Left lung (tissue), 10 donors: ENCODE data around the gene EXOSC9. TPM values are rescaled to one million over a fixed set of nuclear protein-coding genes. Genes with fewer than 3 reads are reported as not detected.

Source experiments
- ATAC-seq: fragments of 200-7000 bp; cut with Tn5 transposase; one replicate; pipeline ENCODE4 v1.9.1; 2020; ENCODE audit warnings: moderate library complexity
- DNase-seq, 4 donors: peaks; one replicate each; pipeline ENCODE4 v3.0.0-alpha.2; 2013 to 2020
- H3K27ac ChIP-seq, 2 donors: fragments of 200-600 bp; sonication (generic) in 1 of 2; one replicate each; pipeline versions ENCODE4 v1.5.0 to v1.8.0; 2020 to 2021
- H3K27me3 ChIP-seq, 2 donors: fragments of 200-600 bp; sonication (generic) in 1 of 2; one replicate each; pipeline versions ENCODE4 v1.5.0 to v1.8.0; 2020 to 2021
- H3K36me3 ChIP-seq, 2 donors: fragments of 200-600 bp; sonication (generic) in 1 of 2; one replicate each; pipeline versions ENCODE4 v1.5.0 to v1.8.0; 2020 to 2021
- H3K4me1 ChIP-seq, 2 donors: fragments of 200-600 bp; one replicate each; pipeline ENCODE4 v1.8.0; 2021
- H3K4me3 ChIP-seq, 2 donors: fragments of 200-600 bp; sonication (generic) in 1 of 2; one replicate each; pipeline versions ENCODE4 v1.5.0 to v1.8.0; 2020 to 2021; ENCODE audit warnings: mild to moderate bottlenecking in 1 of 2
- H3K9me3 ChIP-seq, 2 donors: fragments of 200-600 bp; sonication (generic) in 1 of 2; one replicate each; pipeline versions ENCODE4 v1.5.0 to v1.8.0; 2020 to 2021
- intact Hi-C, 2 donors: fragments of 100-400 bp; cut with DNase I; formaldehyde crosslinking; loops; one replicate each; pipeline versions ENCODE4 v1.11.2 to v1.14.2; 2022
- polyA plus RNA-seq, 6 donors: library from polyadenylated mRNA; unstranded; fragments of 120-200 nt; gene quantifications; one replicate each; pipeline ENCODE4 v1.2.1, GENCODE V29; 2013; ENCODE audit not compliant: insufficient read length in 6 of 6
- total RNA-seq, 2 donors: library from RNA; stranded (reverse); fragmentation: NEBNext Ultra II Directional; extraction: Animal tissue kit (Norgen Biotek cat#: 25700); gene quantifications; one replicate each; pipeline ENCODE4 v1.2.1, GENCODE V29; 2021
- TF ChIP-seq, protein P1 (sequence below), 2 donors: fragments of 200-600 bp; sonication (generic) in 1 of 2; IDR thresholded peaks; one replicate each; pipeline versions ENCODE4 v1.5.0 to v1.8.0; 2021; ENCODE audit warnings: antibody characterized with exemption in 2 of 2
- donor health status: DM: no; HTN: yes; CAD: no.
- donor health status: DM: no; HTN: no; CAD: no.

EXOSC9 gene
- total and polyA plus RNA-seq, 8 donors: 13.5 to 63.9 (median 57.2) TPM

- Histone ChIP-seq H3K4me1 (no peaks in the 10 kb centered on the region), H3K36me3 (no peaks in the 10 kb centered on the region), H3K27me3 (peaks cover 0 to 8% of the 10 kb centered on the region in 2 donors), H3K4me3 (no peak overlapping the region), H3K9me3 (no peaks in the 10 kb centered on the region), H3K27ac (no peak overlapping the region)
- DNase-seq: peak in 1 of 4 donors; percentile 48
- TF ChIP-seq, protein P1, sequence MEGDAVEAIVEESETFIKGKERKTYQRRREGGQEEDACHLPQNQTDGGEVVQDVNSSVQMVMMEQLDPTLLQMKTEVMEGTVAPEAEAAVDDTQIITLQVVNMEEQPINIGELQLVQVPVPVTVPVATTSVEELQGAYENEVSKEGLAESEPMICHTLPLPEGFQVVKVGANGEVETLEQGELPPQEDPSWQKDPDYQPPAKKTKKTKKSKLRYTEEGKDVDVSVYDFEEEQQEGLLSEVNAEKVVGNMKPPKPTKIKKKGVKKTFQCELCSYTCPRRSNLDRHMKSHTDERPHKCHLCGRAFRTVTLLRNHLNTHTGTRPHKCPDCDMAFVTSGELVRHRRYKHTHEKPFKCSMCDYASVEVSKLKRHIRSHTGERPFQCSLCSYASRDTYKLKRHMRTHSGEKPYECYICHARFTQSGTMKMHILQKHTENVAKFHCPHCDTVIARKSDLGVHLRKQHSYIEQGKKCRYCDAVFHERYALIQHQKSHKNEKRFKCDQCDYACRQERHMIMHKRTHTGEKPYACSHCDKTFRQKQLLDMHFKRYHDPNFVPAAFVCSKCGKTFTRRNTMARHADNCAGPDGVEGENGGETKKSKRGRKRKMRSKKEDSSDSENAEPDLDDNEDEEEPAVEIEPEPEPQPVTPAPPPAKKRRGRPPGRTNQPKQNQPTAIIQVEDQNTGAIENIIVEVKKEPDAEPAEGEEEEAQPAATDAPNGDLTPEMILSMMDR (IDR thresholded peaks at IDR 0.05): no peak
- intact Hi-C loops: no loop called here
- ATAC-seq: no peak
Observed at GRCh38 chr4:121778991-121779628, 22.0 kb upstream of the EXOSC9 start.

DNA sequence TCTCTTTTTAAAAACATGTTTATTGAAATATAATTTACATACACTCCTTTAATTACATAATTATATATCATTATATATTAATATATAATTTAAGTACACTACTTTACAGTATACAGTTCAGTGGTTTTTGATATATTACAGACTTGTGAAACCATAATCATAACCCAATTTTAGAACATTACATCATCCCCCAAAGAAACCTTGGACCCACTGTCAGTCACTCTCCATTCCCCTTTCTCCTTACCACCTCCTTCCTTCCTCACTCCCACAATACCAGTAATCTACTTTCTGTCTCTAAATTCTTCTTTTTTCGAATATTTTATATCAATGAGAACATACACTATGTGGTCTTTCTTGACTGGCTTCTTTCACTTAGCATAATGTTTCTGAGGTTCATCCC lies 17.9 kb upstream of the EXOSC9 start:
- H3K36me3 ChIP-seq: no peaks in the 10 kb centered on the region
- no peak for ATAC-seq
- TF ChIP-seq, protein P1 (IDR thresholded peaks at IDR 0.05): no peak
- no peak for DNase-seq
- peaks cover 0 to 4% of the 10 kb centered on the region in 2 donors for H3K9me3 ChIP-seq
- intact Hi-C loops: no loop called here
- peaks cover 0 to 8% of the 10 kb centered on the region in 2 donors for H3K27me3 ChIP-seq
- no peak overlapping the region for H3K27ac ChIP-seq
- no peaks in the 10 kb centered on the region for H3K4me1 ChIP-seq
- no peak overlapping the region for H3K4me3 ChIP-seq

GRCh38 chr4:121784401-121784800 lies 16.7 kb upstream of the EXOSC9 start:
- Histone ChIP-seq H3K4me1 (no peaks in the 10 kb centered on the region), H3K9me3 (peaks cover 0 to 4% of the 10 kb centered on the region in 2 donors), H3K27me3 (peaks cover 0 to 2% of the 10 kb centered on the region in 2 donors), H3K36me3 (no peaks in the 10 kb centered on the region), H3K4me3 (no peak overlapping the region), H3K27ac (no peak overlapping the region)
- TF ChIP-seq, protein P1 (IDR thresholded peaks at IDR 0.05): no peak
- intact Hi-C loops: no loop called here
- DNase-seq (no peak), ATAC-seq (no peak)

GRCh38 chr4:121784975-121785374 lies 16.1 kb upstream of the EXOSC9 start:
- TF ChIP-seq, protein P1 (IDR thresholded peaks at IDR 0.05): no peak
- intact Hi-C loops: no loop called here
- Histone ChIP-seq H3K27me3 (no peaks in the 10 kb centered on the region), H3K4me3 (no peak overlapping the region), H3K4me1 (no peaks in the 10 kb centered on the region), H3K36me3 (no peaks in the 10 kb centered on the region), H3K27ac (no peak overlapping the region), H3K9me3 (peaks cover 0 to 4% of the 10 kb centered on the region in 2 donors)
- DNase-seq: no peak
- ATAC-seq: peak; percentile 40

- TF ChIP-seq, protein P1 (IDR thresholded peaks at IDR 0.05): no peak
- intact Hi-C loops: no loop called here
- Histone ChIP-seq H3K27me3 (no peaks in the 10 kb centered on the region), H3K9me3 (peaks cover 0 to 4% of the 10 kb centered on the region in 2 donors), H3K27ac (no peak overlapping the region), H3K4me3 (no peak overlapping the region), H3K36me3 (no peaks in the 10 kb centered on the region), H3K4me1 (no peaks in the 10 kb centered on the region)
- no peak for DNase-seq
- no peak for ATAC-seq
Observed at GRCh38 chr4:121785479-121785878, 15.6 kb upstream of the EXOSC9 start.
